Type B pancreatic cell (in vitro differentiated cells): ENCODE results near the gene TEX9. TPM values are rescaled to one million over a fixed set of nuclear protein-coding genes. Genes with fewer than 3 reads are reported as not detected.

Experiments used
- DNase-seq: peaks from one replicate; pipeline ENCODE4 v3.0.0; 2021; ENCODE audit warnings: mixed read lengths; ENCODE audit not compliant: unreplicated experiment; ENCODE audit errors: extremely low spot score
- H3K27ac Mint-ChIP-seq: 2 replicates; pipeline ENCODE4 v1.8.0; 2021; ENCODE audit warnings: mild to moderate bottlenecking, mixed read lengths
- H3K27me3 Mint-ChIP-seq: 2 replicates; pipeline ENCODE4 v1.8.0; 2021; ENCODE audit warnings: mixed read lengths
- H3K36me3 Mint-ChIP-seq: 2 replicates; pipeline ENCODE4 v1.8.0; 2021; ENCODE audit warnings: mixed read lengths
- H3K4me1 Mint-ChIP-seq: one replicate; pipeline ENCODE4 v1.8.0; 2021; ENCODE audit warnings: mixed read lengths; ENCODE audit not compliant: unreplicated experiment
- H3K4me3 Mint-ChIP-seq: 2 replicates; pipeline ENCODE4 v1.8.0; 2021; ENCODE audit warnings: mild to moderate bottlenecking, mixed read lengths
- H3K9me3 Mint-ChIP-seq: 2 replicates; pipeline ENCODE4 v1.8.0; 2021; ENCODE audit warnings: mixed read lengths
- total RNA-seq: library from RNA; stranded (reverse); gene quantifications from 2 replicates; pipeline ENCODE4 v1.2.1, GENCODE V29; 2021; ENCODE audit warnings: low replicate concordance
- TF ChIP-seq, protein P1 (sequence below): fragments of 200-600 bp; sonication (generic); conservative IDR thresholded peaks from 2 replicates; pipeline ENCODE4 v1.5.0; 2021; ENCODE audit warnings: antibody characterized with exemption, mild to moderate bottlenecking

The TEX9 gene
- total RNA-seq, 1 donor from 2014 or later, result 23.7 TPM

DNA sequence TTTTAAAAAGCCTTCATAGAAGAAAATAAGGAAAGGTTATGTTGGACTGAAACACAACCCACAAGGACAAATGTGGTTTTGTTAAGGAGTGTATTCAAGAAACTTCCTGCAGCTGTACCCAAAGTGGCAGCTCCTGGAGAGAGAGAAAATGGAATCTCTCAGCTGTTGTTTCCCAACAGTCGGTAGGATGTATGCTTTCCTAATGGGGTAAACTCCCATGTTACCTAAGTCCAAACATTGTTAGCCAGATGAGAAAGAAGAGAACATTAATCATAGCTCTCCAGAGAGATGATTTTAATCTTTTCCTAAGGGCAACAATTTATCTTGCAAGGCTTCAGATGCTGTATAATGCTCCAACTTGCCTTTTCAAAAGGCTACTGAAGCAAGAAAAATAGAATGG is 22.6 kb upstream of the TEX9 start:
- no peak for DNase-seq
- TF ChIP-seq, protein P1, sequence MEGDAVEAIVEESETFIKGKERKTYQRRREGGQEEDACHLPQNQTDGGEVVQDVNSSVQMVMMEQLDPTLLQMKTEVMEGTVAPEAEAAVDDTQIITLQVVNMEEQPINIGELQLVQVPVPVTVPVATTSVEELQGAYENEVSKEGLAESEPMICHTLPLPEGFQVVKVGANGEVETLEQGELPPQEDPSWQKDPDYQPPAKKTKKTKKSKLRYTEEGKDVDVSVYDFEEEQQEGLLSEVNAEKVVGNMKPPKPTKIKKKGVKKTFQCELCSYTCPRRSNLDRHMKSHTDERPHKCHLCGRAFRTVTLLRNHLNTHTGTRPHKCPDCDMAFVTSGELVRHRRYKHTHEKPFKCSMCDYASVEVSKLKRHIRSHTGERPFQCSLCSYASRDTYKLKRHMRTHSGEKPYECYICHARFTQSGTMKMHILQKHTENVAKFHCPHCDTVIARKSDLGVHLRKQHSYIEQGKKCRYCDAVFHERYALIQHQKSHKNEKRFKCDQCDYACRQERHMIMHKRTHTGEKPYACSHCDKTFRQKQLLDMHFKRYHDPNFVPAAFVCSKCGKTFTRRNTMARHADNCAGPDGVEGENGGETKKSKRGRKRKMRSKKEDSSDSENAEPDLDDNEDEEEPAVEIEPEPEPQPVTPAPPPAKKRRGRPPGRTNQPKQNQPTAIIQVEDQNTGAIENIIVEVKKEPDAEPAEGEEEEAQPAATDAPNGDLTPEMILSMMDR, result no peak
- no peaks in the 10 kb centered on the region for H3K9me3 Mint-ChIP-seq
- H3K27ac Mint-ChIP-seq, result no peak overlapping the region
- H3K4me1 Mint-ChIP-seq, result peaks cover 3% of the 10 kb centered on the region
- H3K4me3 Mint-ChIP-seq, result no peak overlapping the region
- peaks cover 3% of the 10 kb centered on the region for H3K27me3 Mint-ChIP-seq
- no peaks in the 10 kb centered on the region for H3K36me3 Mint-ChIP-seq

DNA sequence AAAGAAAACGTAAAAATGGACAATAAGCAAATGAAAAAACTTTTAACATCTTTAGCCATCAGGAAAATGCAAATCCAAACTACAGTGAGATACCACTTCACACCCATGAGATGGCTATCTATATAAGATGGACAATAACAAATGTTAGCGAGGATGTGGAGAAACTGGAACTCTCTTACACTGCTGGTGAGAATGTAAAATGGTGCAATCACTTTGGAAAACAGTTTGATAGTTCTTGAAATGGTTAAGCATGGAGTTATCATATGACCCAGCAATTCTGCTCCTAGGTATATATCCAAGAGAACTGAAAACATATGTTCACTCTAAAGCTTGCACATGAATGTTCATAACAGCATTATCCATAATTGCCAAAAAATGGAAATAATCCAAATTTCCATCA is 21.3 kb upstream of the TEX9 start:
- Mint-ChIP-seq H3K4me1 (peaks cover 3% of the 10 kb centered on the region), H3K27me3 (peaks cover 3% of the 10 kb centered on the region), H3K4me3 (no peak overlapping the region), H3K36me3 (no peaks in the 10 kb centered on the region), H3K27ac (no peak overlapping the region), H3K9me3 (no peaks in the 10 kb centered on the region)
- no peak for DNase-seq
- TF ChIP-seq, protein P1, result no peak

DNA sequence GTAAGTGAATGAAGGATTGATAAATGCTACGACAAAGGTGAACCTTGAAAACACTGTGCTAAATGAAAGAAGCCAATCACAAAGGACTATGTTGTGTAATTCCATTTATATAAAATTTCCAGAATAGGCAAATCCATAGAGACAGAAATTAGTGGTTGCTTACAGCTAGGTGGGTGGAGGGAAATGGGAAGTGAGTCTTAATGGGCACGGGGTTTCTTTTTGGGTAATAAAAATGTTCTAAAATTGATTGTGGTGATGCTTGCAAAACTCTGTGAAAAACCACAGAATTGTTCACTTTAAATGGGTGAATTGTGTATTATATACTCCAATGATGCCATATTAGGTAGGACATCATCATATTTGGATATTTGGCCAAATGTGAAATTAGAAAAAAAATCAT is 20.9 kb upstream of the TEX9 start:
- TF ChIP-seq, protein P1, result no peak
- Mint-ChIP-seq H3K36me3 (no peaks in the 10 kb centered on the region), H3K4me3 (no peak overlapping the region), H3K4me1 (peaks cover 3% of the 10 kb centered on the region), H3K27ac (no peak overlapping the region), H3K9me3 (no peaks in the 10 kb centered on the region), H3K27me3 (peaks cover 3% of the 10 kb centered on the region)
- no peak for DNase-seq

DNA sequence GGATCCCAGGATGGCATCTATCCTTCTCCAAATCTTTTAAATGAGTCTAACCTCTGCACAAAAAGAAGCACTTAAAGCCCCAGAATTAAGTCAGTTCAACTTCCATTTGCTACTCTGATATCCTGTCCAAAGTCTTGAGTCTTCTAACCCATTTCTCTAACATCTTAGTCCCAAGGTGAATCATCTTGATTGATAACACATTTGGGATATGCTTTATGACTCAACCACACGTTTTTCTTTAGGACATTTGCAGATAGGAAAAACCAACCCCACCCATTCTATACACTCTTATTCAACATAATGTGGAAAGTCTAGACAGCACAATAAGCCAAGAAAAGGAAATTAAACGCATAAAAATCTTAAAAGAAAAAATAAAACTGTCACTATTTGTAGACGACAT is 18.8 kb upstream of the TEX9 start:
- Mint-ChIP-seq H3K27ac (no peak overlapping the region), H3K4me1 (peaks cover under 1% of the 10 kb centered on the region), H3K27me3 (peaks cover 3% of the 10 kb centered on the region), H3K36me3 (no peaks in the 10 kb centered on the region), H3K4me3 (no peak overlapping the region), H3K9me3 (no peaks in the 10 kb centered on the region)
- TF ChIP-seq, protein P1, result no peak
- no peak for DNase-seq

DNA sequence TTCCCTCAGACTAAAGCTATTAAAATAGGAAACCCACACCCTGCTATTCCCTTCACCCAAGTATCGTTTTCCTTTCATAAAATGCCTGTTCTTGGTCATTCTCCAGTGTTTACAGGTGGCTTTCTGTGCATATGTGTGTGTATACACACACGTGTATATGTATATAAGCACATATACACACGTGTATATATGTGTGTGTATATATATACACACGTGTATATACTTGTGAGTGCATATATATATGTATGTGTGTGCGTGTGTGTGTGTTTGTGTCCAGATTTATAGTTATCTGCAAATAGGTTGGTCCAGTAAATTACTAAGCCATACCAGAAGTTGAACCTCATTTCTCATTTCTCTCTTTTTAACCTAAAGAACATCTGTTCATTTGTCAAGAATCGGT is 15.7 kb upstream of the TEX9 start:
- Mint-ChIP-seq H3K27ac (no peak overlapping the region), H3K36me3 (no peaks in the 10 kb centered on the region), H3K4me3 (no peak overlapping the region), H3K9me3 (no peaks in the 10 kb centered on the region), H3K4me1 (no peaks in the 10 kb centered on the region), H3K27me3 (peaks cover 3% of the 10 kb centered on the region)
- DNase-seq, result no peak
- TF ChIP-seq, protein P1, result no peak

DNA sequence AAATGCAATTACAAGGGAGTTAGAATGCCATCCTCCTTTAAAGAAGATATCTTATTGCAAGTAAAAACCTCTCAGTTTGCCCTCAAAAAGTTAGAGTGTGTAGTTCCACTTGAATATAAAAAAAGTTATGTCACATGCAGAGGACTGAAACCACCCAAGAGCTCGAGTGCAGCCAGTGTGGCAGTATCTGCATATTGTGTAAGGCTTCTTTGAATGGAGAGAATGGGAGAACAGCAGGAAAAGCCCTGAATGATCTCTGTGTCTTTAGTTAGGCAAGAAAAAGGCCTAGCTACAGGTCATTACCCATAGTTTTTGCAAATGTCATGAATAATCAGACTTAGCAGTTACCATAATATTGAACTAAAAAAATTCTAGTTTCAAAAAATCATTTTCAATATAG is 13.9 kb upstream of the TEX9 start:
- Mint-ChIP-seq H3K36me3 (no peaks in the 10 kb centered on the region), H3K27ac (no peak overlapping the region), H3K4me3 (no peak overlapping the region), H3K4me1 (no peaks in the 10 kb centered on the region), H3K9me3 (no peaks in the 10 kb centered on the region), H3K27me3 (no peaks in the 10 kb centered on the region)
- no peak for DNase-seq
- TF ChIP-seq, protein P1, result no peak
